Naive thymus-derived CD4-positive, alpha-beta T cell (primary cell): ENCODE measurements around the gene CDH4. TPM values are rescaled to one million over a fixed set of nuclear protein-coding genes. Genes with fewer than 3 reads are reported as not detected.

Source experiments
- ATAC-seq: fragments of 150-1000 bp; cut with Tn5 transposase; 2 replicates; pipeline ENCODE4 v1.10.0; 2021; ENCODE audit warnings: mild to moderate bottlenecking, moderate library complexity
- CTCF ChIA-PET: fragments of 350-600 bp; sonication (Branson Sonifier 250); formaldehyde crosslinking; loops from one replicate; lab custom pipeline; 2021; ENCODE audit warnings: antibody characterized with exemption; lab: Charles Lee
- POLR2A ChIA-PET: fragments of 350-600 bp; sonication (Branson Sonifier 250); formaldehyde crosslinking; loops from one replicate; lab custom pipeline; 2021; ENCODE audit warnings: antibody characterized with exemption, inconsistent platforms; lab: Charles Lee
- DNase-seq, 9 donors: peaks; one replicate each; pipeline versions ENCODE4 v3.0.0 to v3.0.0-alpha.2; 2020 to 2022; ENCODE audit warnings: mixed read lengths in 1 of 9
- H3K27ac ChIP-seq: one replicate; pipeline ENCODE4 v1.7.0; 2013; ENCODE audit warnings: mild to moderate bottlenecking, low read depth, low read length, moderate library complexity
- H3K27me3 ChIP-seq, 2 donors: one replicate each; pipeline ENCODE4 v1.7.0; 2013; ENCODE audit warnings: low read length in 2 of 2, mild to moderate bottlenecking in 2 of 2, moderate library complexity in 2 of 2; ENCODE audit not compliant: control insufficient read depth in 2 of 2, insufficient read depth in 2 of 2
- H3K36me3 ChIP-seq, 3 experiments: 1 replicate in 2 of 3; 2 replicates in 1 of 3; pipeline ENCODE4 v1.7.0; 2013; ENCODE audit warnings: low read length in 3 of 3, mild to moderate bottlenecking in 3 of 3, moderate library complexity in 1 of 3; ENCODE audit not compliant: insufficient read depth in 3 of 3, control insufficient read depth in 2 of 3
- H3K4me1 ChIP-seq, 2 donors: one replicate each; pipeline ENCODE4 v1.7.0; 2013; ENCODE audit warnings: low read length in 2 of 2, mild to moderate bottlenecking in 2 of 2, moderate library complexity in 1 of 2; ENCODE audit not compliant: control insufficient read depth in 2 of 2, insufficient read depth in 2 of 2
- H3K4me3 ChIP-seq: 2 replicates; pipeline ENCODE4 v1.7.0; 2013; ENCODE audit warnings: mild to moderate bottlenecking, low read length
- H3K9me3 ChIP-seq, 3 experiments: 1 replicate in 2 of 3; 2 replicates in 1 of 3; pipeline ENCODE4 v1.7.0; 2013; ENCODE audit warnings: low read length in 3 of 3; ENCODE audit not compliant: control insufficient read depth in 2 of 3
- H3K27ac Mint-ChIP-seq, 9 donors: one replicate each; pipeline ENCODE4 v1.8.0; 2020 to 2022; ENCODE audit warnings: mixed read lengths in 9 of 9, mild to moderate bottlenecking in 8 of 9, moderate library complexity in 5 of 9, inconsistent platforms in 2 of 9
- H3K27me3 Mint-ChIP-seq, 5 donors: one replicate each; pipeline ENCODE4 v1.8.0; 2021 to 2022; ENCODE audit warnings: mixed read lengths in 5 of 5, mild to moderate bottlenecking in 1 of 5
- H3K36me3 Mint-ChIP-seq, 5 donors: one replicate each; pipeline ENCODE4 v1.8.0; 2020 to 2022; ENCODE audit warnings: mixed read lengths in 5 of 5, mild to moderate bottlenecking in 3 of 5, inconsistent platforms in 1 of 5
- H3K4me1 Mint-ChIP-seq, 7 donors: one replicate each; pipeline ENCODE4 v1.8.0; 2020 to 2022; ENCODE audit warnings: mixed read lengths in 7 of 7, mild to moderate bottlenecking in 3 of 7, inconsistent platforms in 1 of 7
- H3K4me3 Mint-ChIP-seq, 10 donors: one replicate each; pipeline ENCODE4 v1.8.0; 2020 to 2022; ENCODE audit warnings: mild to moderate bottlenecking in 10 of 10, mixed read lengths in 10 of 10, moderate library complexity in 6 of 10, inconsistent platforms in 2 of 10
- H3K9me3 Mint-ChIP-seq, 11 donors: one replicate each; pipeline ENCODE4 v1.8.0; 2020 to 2022; ENCODE audit warnings: mixed read lengths in 11 of 11, mild to moderate bottlenecking in 4 of 11, inconsistent platforms in 1 of 11, moderate library complexity in 1 of 11
- intact Hi-C, 2 donors: fragments of 100-400 bp; cut with micrococcal nuclease; formaldehyde crosslinking; loops; one replicate each; pipeline ENCODE4 v1.15.1; 2023
- polyA plus RNA-seq, 2 donors: library from polyadenylated mRNA; unstranded; fragments of 300-500 nt; fragmentation: Illumina TruSeq; gene quantifications; one replicate each; pipeline ENCODE4 v1.2.3, GENCODE V29; 2021
- total RNA-seq, 6 experiments: library from RNA in 5 of 6; stranded (reverse) in 5 of 6; gene quantifications; 1 replicate in 5 of 6; 2 replicates in 1 of 6; pipeline ENCODE4 v1.2.3 and lab custom pipeline; 2021 to 2026

CDH4 gene
- total and polyA plus RNA-seq, 7 experiments from 2014 or later: 0.05 to 0.43 (median 0.14) TPM; not detected in 1

DNA sequence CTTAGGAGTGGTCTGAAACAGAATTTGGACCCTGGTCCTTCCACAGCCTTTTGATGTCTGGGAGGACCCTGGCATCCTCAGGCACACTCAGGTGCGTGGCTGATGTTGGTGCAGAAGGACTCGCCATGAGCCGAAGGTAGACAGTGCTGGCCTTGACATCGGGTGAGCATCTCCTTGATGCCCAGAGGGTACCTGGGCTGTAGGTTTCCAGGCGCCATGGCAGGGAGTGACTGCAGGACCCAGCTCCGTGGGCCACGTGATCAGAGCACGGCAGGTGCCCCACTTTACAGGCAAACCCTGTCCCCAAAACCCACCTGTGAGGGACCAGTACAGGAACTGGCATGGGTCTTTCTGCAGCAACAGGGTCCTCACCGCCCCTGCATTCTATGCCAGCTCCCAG lies 319.2 kb downstream of the CDH4 start:
- DNase-seq: no peak
- H3K36me3 ChIP-seq: no peaks in the 10 kb centered on the region
- ChIA-PET CTCF (no interaction called here), POLR2A (no interaction called here)
- Mint-ChIP-seq H3K4me3 (no peak overlapping the region), H3K27ac (no peak overlapping the region), H3K4me1 (no peaks in the 10 kb centered on the region), H3K36me3 (no peaks in the 10 kb centered on the region), H3K9me3 (peaks cover 0 to 9% (median 0%) of the 10 kb centered on the region in 11 donors), H3K27me3 (peaks cover 0 to 17% (median 0%) of the 10 kb centered on the region in 5 donors)
- H3K4me1 ChIP-seq: no peaks in the 10 kb centered on the region
- no peak overlapping the region for H3K27ac ChIP-seq
- intact Hi-C loops: no loop called here
- no peak overlapping the region for H3K4me3 ChIP-seq
- no peaks in the 10 kb centered on the region for H3K9me3 ChIP-seq
- no peaks in the 10 kb centered on the region for H3K27me3 ChIP-seq
- ATAC-seq: no peak

DNA sequence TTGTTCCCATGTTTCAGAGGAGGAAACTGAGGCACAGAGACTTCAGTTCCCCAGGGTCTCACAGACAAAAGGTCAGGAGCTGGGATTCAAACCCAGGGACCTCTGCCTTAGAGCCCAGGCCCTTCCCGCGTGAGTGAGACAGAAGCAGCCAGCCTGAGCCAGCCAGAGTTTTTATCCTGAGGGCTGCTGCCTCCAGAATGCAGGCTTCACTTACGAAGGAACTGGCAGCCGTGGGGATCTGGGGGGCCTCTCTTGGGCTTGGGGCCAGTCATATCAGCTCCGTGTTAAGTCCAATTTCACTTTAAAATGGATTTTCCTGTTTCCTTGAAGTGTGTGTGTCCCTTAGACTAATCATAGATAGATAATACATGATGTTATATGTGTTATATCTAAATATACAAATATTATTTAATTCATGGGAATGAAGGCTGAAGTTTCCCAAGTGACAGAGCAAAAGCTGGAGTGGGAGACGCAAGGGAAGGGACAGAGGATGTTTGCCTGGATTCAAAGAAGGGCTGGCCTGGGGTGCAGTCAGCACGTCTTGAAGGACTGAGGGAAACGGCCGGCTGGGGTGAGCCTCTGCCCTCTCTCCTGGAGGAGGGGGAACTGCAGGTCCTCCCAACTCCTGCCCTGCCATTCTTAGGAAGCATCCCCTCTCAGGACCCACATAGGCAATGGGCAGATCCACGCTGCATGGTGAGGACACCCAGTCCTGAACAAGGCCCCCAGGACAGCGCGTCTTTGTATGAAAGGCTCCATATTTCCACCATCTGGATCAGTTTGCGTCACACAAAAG lies 320.1 kb downstream of the CDH4 start:
- DNase-seq (no peak), ATAC-seq (no peak)
- H3K9me3 Mint-ChIP-seq: peaks cover 0 to 9% (median 0%) of the 10 kb centered on the region in 11 donors
- H3K4me1 Mint-ChIP-seq: no peaks in the 10 kb centered on the region
- no peaks in the 10 kb centered on the region for H3K9me3 ChIP-seq
- no peaks in the 10 kb centered on the region for H3K36me3 ChIP-seq
- H3K4me1 ChIP-seq: no peaks in the 10 kb centered on the region
- H3K27ac Mint-ChIP-seq: no peak overlapping the region
- POLR2A ChIA-PET: no interaction called here
- H3K4me3 Mint-ChIP-seq: no peak overlapping the region
- no peak overlapping the region for H3K27ac ChIP-seq
- no peaks in the 10 kb centered on the region for H3K36me3 Mint-ChIP-seq
- H3K27me3 Mint-ChIP-seq: peaks cover 0 to 15% (median 0%) of the 10 kb centered on the region in 5 donors
- CTCF ChIA-PET: no interaction called here
- H3K27me3 ChIP-seq: no peaks in the 10 kb centered on the region
- H3K4me3 ChIP-seq: no peak overlapping the region
- intact Hi-C loops: no loop called here

DNA sequence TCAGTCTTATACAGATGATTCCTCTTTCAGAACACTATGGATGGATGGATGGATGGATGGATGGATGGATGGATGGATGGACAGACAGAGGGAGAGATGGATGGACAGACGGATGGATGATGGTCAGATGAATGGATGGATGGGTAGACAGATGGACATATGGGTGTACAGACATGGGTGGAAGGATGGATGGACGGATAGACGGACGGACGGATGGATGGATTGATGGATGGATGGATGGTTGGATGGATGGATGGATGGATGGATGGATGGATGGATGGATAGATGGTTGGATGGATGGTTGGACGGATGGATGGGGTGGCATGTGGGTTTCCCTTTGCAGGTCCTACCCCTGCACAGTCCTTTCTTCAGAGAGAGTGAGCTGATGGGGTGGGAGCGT lies 320.7 kb downstream of the CDH4 start:
- Mint-ChIP-seq H3K36me3 (no peaks in the 10 kb centered on the region), H3K9me3 (peaks cover 0 to 9% (median 0%) of the 10 kb centered on the region in 11 donors), H3K4me1 (no peaks in the 10 kb centered on the region), H3K4me3 (no peak overlapping the region), H3K27ac (no peak overlapping the region), H3K27me3 (peaks cover 0 to 15% (median 0%) of the 10 kb centered on the region in 5 donors)
- ATAC-seq (no peak), DNase-seq (no peak)
- ChIA-PET POLR2A (no interaction called here), CTCF (no interaction called here)
- no peaks in the 10 kb centered on the region for H3K9me3 ChIP-seq
- H3K27me3 ChIP-seq: no peaks in the 10 kb centered on the region
- no peaks in the 10 kb centered on the region for H3K4me1 ChIP-seq
- H3K27ac ChIP-seq: no peak overlapping the region
- no peak overlapping the region for H3K4me3 ChIP-seq
- no peaks in the 10 kb centered on the region for H3K36me3 ChIP-seq
- intact Hi-C loops: no loop called here

DNA sequence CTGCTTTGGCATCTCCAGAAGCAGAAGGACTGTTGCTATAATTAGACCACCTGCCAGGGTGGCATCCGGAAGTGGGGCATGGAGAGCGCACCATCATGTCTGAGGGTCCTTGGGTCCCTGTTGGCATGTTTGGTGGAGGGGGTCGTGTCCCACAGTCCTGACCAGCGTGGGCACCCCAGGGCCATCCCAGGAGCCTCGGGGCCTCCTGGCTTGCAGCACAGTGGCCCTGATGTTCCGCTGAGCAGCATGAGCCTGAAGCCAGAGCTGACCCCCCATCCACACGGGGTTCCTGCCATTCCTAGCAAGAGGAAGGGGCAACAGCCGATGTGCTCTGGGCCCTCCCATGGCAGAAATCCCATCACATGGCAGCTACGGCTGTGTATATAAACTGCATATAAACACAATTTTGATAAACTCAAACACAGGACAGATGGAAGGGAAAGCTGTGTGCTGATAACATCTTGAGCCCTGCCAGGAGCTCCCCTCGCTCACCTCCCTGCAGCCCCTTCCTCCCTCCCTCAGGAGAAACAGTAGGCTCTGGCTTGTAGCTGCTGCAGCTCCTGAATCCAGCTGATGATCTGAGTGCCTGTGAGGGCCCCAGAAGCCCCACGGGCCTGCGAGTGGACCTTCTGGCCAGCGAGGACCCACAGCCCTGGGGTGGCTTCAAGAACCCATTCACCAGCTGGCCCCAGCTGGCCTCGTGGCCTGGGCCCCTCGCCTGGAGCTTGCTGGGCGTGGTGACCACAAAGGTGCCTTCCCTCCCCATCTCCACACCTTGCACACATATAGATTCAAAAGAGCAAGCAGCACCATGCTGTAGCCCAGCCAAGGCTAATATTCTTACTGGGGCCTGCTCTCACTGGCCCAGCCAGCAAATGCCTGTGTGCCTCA lies 321.6 kb downstream of the CDH4 start:
- Mint-ChIP-seq H3K4me3 (no peak overlapping the region), H3K27ac (no peak overlapping the region), H3K36me3 (no peaks in the 10 kb centered on the region), H3K9me3 (peaks cover 0 to 9% (median 0%) of the 10 kb centered on the region in 11 donors), H3K27me3 (peaks cover 0 to 15% (median 0%) of the 10 kb centered on the region in 5 donors), H3K4me1 (peaks cover 0 to 2% (median 0%) of the 10 kb centered on the region in 7 donors)
- CTCF ChIA-PET: no interaction called here
- no peak overlapping the region for H3K27ac ChIP-seq
- POLR2A ChIA-PET: no interaction called here
- ATAC-seq (no peak), DNase-seq (no peak)
- no peak overlapping the region for H3K4me3 ChIP-seq
- intact Hi-C loops: no loop called here
- no peaks in the 10 kb centered on the region for H3K9me3 ChIP-seq
- no peaks in the 10 kb centered on the region for H3K27me3 ChIP-seq
- H3K4me1 ChIP-seq: no peaks in the 10 kb centered on the region
- H3K36me3 ChIP-seq: no peaks in the 10 kb centered on the region

DNA sequence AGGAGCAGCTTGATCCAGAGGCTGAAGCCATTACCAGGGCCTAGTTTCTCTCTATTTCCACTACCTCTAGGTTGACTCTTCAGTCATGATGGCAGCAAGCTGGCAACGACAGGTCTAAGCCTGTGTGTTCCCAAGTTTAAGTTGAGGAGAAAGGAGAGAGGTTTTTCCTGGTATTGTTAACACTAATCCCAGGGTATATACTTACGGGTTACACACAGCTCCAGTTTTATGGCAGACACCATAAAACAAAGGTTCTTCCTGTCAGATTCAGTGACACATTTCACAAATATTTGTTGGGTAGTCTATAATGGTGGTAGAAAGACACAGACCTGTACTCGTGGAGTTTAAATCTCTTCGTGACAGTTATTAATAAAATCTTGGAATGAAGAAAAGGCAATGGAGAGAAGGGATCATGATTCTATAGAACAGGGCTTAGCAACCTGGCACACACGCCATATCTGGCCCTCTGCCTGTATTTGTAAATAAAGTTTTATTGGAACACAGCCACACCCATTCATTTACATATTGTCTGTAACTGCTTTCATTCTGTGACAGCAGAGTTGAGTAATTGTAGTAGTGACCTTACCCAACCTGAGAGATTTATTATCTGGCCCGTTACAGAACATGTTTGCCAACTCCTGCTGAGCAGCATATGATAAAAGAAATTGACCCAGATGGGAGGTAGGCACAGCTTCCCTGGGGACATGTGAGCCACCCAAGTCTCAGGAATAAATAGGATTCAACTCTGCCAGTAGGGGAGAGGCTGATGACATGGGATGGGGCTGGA lies 323.3 kb downstream of the CDH4 start:
- no peak overlapping the region for H3K27ac Mint-ChIP-seq
- CTCF ChIA-PET: no interaction called here
- Histone ChIP-seq H3K27me3 (no peaks in the 10 kb centered on the region), H3K4me1 (no peaks in the 10 kb centered on the region), H3K27ac (no peak overlapping the region), H3K4me3 (no peak overlapping the region), H3K36me3 (no peaks in the 10 kb centered on the region), H3K9me3 (no peaks in the 10 kb centered on the region)
- DNase-seq (no peak), ATAC-seq (no peak)
- H3K9me3 Mint-ChIP-seq: peaks cover 0 to 4% (median 0%) of the 10 kb centered on the region in 11 donors
- H3K27me3 Mint-ChIP-seq: peaks cover 0 to 13% (median 0%) of the 10 kb centered on the region in 5 donors
- POLR2A ChIA-PET: no interaction called here
- no peak overlapping the region for H3K4me3 Mint-ChIP-seq
- no peaks in the 10 kb centered on the region for H3K36me3 Mint-ChIP-seq
- intact Hi-C loops: no loop called here
- peaks cover 0 to 2% (median 0%) of the 10 kb centered on the region in 7 donors for H3K4me1 Mint-ChIP-seq

DNA sequence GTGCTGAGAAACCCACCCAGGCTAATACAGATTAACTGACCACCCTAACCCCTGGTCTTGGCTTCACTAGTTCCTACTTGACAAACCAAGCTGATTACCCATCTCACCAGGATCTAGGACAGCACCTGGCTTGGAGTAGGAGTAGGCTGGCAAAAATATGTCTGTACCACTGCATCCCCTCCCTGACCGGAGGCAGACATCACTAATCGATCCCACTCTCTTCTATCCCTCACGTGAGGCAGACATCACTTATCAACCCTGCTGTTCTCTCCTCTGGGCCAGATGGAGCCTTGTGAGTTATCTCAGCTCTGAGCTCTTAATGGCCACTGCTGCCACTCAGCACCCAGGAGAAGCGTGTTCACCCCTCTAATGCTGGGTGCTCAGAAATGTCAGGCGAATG lies 324.3 kb downstream of the CDH4 start:
- H3K4me3 ChIP-seq: no peak overlapping the region
- no peaks in the 10 kb centered on the region for H3K27me3 ChIP-seq
- H3K4me1 ChIP-seq: no peaks in the 10 kb centered on the region
- Mint-ChIP-seq H3K36me3 (no peaks in the 10 kb centered on the region), H3K27ac (no peak overlapping the region), H3K4me3 (no peak overlapping the region), H3K9me3 (peaks cover 0 to 4% (median 0%) of the 10 kb centered on the region in 11 donors), H3K27me3 (peaks cover 0 to 9% (median 0%) of the 10 kb centered on the region in 5 donors), H3K4me1 (peaks cover 0 to 2% (median 0%) of the 10 kb centered on the region in 7 donors)
- H3K9me3 ChIP-seq: no peaks in the 10 kb centered on the region
- intact Hi-C loops: no loop called here
- POLR2A ChIA-PET: no interaction called here
- no peak overlapping the region for H3K27ac ChIP-seq
- DNase-seq (no peak), ATAC-seq (no peak)
- no peaks in the 10 kb centered on the region for H3K36me3 ChIP-seq
- CTCF ChIA-PET: no interaction called here
